H9 (cell line): ENCODE measurements around the gene MYBPC2. TPM values are rescaled to one million over a fixed set of nuclear protein-coding genes. Genes with fewer than 3 reads are reported as not detected.

Experiments
- DNase-seq: peaks from one replicate; pipeline ENCODE4 v3.0.0-alpha.2; 2017
- H2AFZ ChIP-seq: one replicate; pipeline ENCODE4 v1.6.1; 2013; ENCODE audit warnings: mild to moderate bottlenecking, low read length, control low read depth, moderate library complexity
- H2AK5ac ChIP-seq: 2 replicates; pipeline ENCODE4 v1.6.1; 2013; ENCODE audit warnings: low read length, control low read depth, mixed read lengths; ENCODE audit not compliant: insufficient read length
- H2BK120ac ChIP-seq: one replicate; pipeline ENCODE4 v1.6.1; 2013; ENCODE audit warnings: low read depth, mild to moderate bottlenecking, low read length, control low read depth, inconsistent platforms; ENCODE audit not compliant: poor library complexity, severe bottlenecking
- H2BK12ac ChIP-seq: 2 replicates; pipeline ENCODE4 v1.6.1; 2013; ENCODE audit warnings: low read length, control low read depth, mixed read lengths, low read depth; ENCODE audit not compliant: insufficient read length
- H2BK15ac ChIP-seq: 2 replicates; pipeline ENCODE4 v1.6.1; 2013; ENCODE audit warnings: low read depth, low read length, control low read depth
- H2BK20ac ChIP-seq: one replicate; pipeline ENCODE4 v1.6.1; 2013; ENCODE audit warnings: low read depth, mild to moderate bottlenecking, low read length, control low read depth, inconsistent platforms; ENCODE audit not compliant: poor library complexity, severe bottlenecking
- H2BK5ac ChIP-seq: 2 replicates; pipeline ENCODE4 v1.6.1; 2013; ENCODE audit warnings: low read length, control low read depth, mixed read lengths; ENCODE audit not compliant: insufficient read length
- H3K14ac ChIP-seq: 2 replicates; pipeline ENCODE4 v1.6.1; 2013; ENCODE audit warnings: low read length, control low read depth; ENCODE audit not compliant: insufficient read depth
- H3K18ac ChIP-seq: 2 replicates; pipeline ENCODE4 v1.6.1; 2013; ENCODE audit warnings: low read depth, mild to moderate bottlenecking, mixed read lengths, low read length, control low read depth; ENCODE audit not compliant: insufficient read length
- H3K23ac ChIP-seq: 2 replicates; pipeline ENCODE4 v1.6.1; 2013; ENCODE audit warnings: low read length, control low read depth, mixed read lengths, low read depth; ENCODE audit not compliant: insufficient read length
- H3K23me2 ChIP-seq: 2 replicates; pipeline ENCODE4 v1.6.1; 2013; ENCODE audit warnings: low read depth, mild to moderate bottlenecking, mixed read lengths, low read length, control low read depth; ENCODE audit not compliant: insufficient read length, poor library complexity, severe bottlenecking
- H3K27ac ChIP-seq: 2 replicates; pipeline ENCODE4 v1.5.1; 2013; ENCODE audit warnings: low read length, control low read depth, mixed read lengths, low read depth; ENCODE audit not compliant: insufficient read length
- H3K27me3 ChIP-seq: 2 replicates; pipeline ENCODE4 v1.6.1; 2013; ENCODE audit warnings: low read length, control low read depth, inconsistent platforms; ENCODE audit not compliant: insufficient read depth
- H3K4ac ChIP-seq: 2 replicates; pipeline ENCODE4 v1.6.1; 2013; ENCODE audit warnings: low read depth, mild to moderate bottlenecking, control low read depth, inconsistent platforms, low read length, moderate library complexity
- H3K4me1 ChIP-seq: 2 replicates; pipeline ENCODE4 v1.6.1; 2013; ENCODE audit warnings: low read length, control low read depth, inconsistent platforms; ENCODE audit not compliant: insufficient read depth
- H3K4me2 ChIP-seq: 2 replicates; pipeline ENCODE4 v1.6.1; 2013; ENCODE audit warnings: low read length, control low read depth, mixed read lengths; ENCODE audit not compliant: insufficient read length, insufficient read depth
- H3K56ac ChIP-seq: 2 replicates; pipeline ENCODE4 v1.6.1; 2013; ENCODE audit warnings: low read depth, mild to moderate bottlenecking, mixed read lengths, low read length, control low read depth; ENCODE audit not compliant: insufficient read length
- H3K79me1 ChIP-seq: 2 replicates; pipeline ENCODE4 v1.6.1; 2013; ENCODE audit warnings: low read depth, mild to moderate bottlenecking, moderate library complexity, low read length, control low read depth, inconsistent platforms; ENCODE audit not compliant: insufficient read depth, poor library complexity, severe bottlenecking
- H3K79me2 ChIP-seq: 2 replicates; pipeline ENCODE4 v1.6.1; 2013; ENCODE audit warnings: low read length, control low read depth, inconsistent platforms; ENCODE audit not compliant: insufficient read depth
- H3K9ac ChIP-seq: 2 replicates; pipeline ENCODE4 v1.6.1; 2013; ENCODE audit warnings: low read length, control low read depth, mixed read lengths; ENCODE audit not compliant: insufficient read length; ENCODE audit errors: extremely low read depth
- H3K9me3 ChIP-seq: one replicate; pipeline ENCODE4 v1.6.1; 2013; ENCODE audit warnings: low read depth, low read length, inconsistent platforms; ENCODE audit not compliant: control insufficient read depth
- H3T11ph ChIP-seq: one replicate; pipeline ENCODE4 v1.6.1; 2013; ENCODE audit warnings: mild to moderate bottlenecking, low read length, control low read depth, inconsistent platforms
- H4K20me1 ChIP-seq: one replicate; pipeline ENCODE4 v1.6.1; 2013; ENCODE audit not compliant: control insufficient read depth, insufficient read length, insufficient read depth
- H4K5ac ChIP-seq: 2 replicates; pipeline ENCODE4 v1.6.1; 2013; ENCODE audit warnings: low read depth, mild to moderate bottlenecking, mixed read lengths, low read length, control low read depth; ENCODE audit not compliant: insufficient read length
- H4K8ac ChIP-seq: replicated peaks from 2 replicates; pipeline ENCODE4 v1.6.1; 2013; ENCODE audit warnings: low read length, control low read depth, mixed read lengths, low read depth; ENCODE audit not compliant: insufficient read length
- H4K91ac ChIP-seq: 2 replicates; pipeline ENCODE4 v1.6.1; 2013; ENCODE audit warnings: low read depth, mild to moderate bottlenecking, moderate library complexity, mixed read lengths, low read length, control low read depth; ENCODE audit not compliant: insufficient read length
- H3K27ac Mint-ChIP-seq, 3 experiments: 2 replicates in 2 of 3; 3 replicates in 1 of 3; pipeline ENCODE4 v1.8.0; 2020 to 2021; ENCODE audit warnings: mixed read lengths in 3 of 3, mild to moderate bottlenecking in 1 of 3, moderate library complexity in 1 of 3
- H3K27me3 Mint-ChIP-seq: 2 replicates; pipeline ENCODE4 v1.8.0; 2021; ENCODE audit warnings: low read depth, mild to moderate bottlenecking, moderate library complexity, mixed read lengths
- H3K36me3 Mint-ChIP-seq, 3 experiments: 2 replicates in 2 of 3; 3 replicates in 1 of 3; pipeline ENCODE4 v1.8.0; 2020 to 2021; ENCODE audit warnings: low read depth in 3 of 3, mixed read lengths in 3 of 3; ENCODE audit not compliant: insufficient read depth in 1 of 3
- H3K4me1 Mint-ChIP-seq, 2 experiments: 2 replicates each; pipeline ENCODE4 v1.8.0; 2020; ENCODE audit warnings: mixed read lengths in 2 of 2
- H3K4me3 Mint-ChIP-seq, 2 experiments: 2 replicates in 1 of 2; 3 replicates in 1 of 2; pipeline ENCODE4 v1.8.0; 2020 to 2021; ENCODE audit warnings: mild to moderate bottlenecking in 2 of 2, mixed read lengths in 2 of 2, moderate library complexity in 1 of 2
- H3K9me3 Mint-ChIP-seq, 2 experiments: 2 replicates in 1 of 2; 3 replicates in 1 of 2; pipeline ENCODE4 v1.8.0; 2020; ENCODE audit warnings: mild to moderate bottlenecking in 2 of 2, mixed read lengths in 2 of 2, moderate library complexity in 1 of 2
- WGBS: extraction: QIAGEN DNeasy Blood & Tissue Kit; methylation state at CpG from one replicate; pipeline ENCODE4 v1.1.7; 2013; ENCODE audit warnings: missing lambda C conversion rate, low lambda C conversion rate, mixed read lengths; ENCODE audit not compliant: insufficient read length; ENCODE audit errors: extremely low coverage; 5-methylcytosine and 5-hydroxymethylcytosine counted together
- total RNA-seq: library from RNA; stranded (reverse); gene quantifications from 2 replicates; pipeline ENCODE4 v1.2.1, GENCODE V29; 2021
- TF ChIP-seq, protein P1 (sequence below): fragments of 200-600 bp; sonication (generic); conservative IDR thresholded peaks from 3 replicates; pipeline ENCODE4 v1.8.0; 2021; ENCODE audit warnings: antibody characterized with exemption, mild to moderate bottlenecking

MYBPC2 gene
- total RNA-seq, 1 experiment from 2014 or later: 4.9 TPM

DNA sequence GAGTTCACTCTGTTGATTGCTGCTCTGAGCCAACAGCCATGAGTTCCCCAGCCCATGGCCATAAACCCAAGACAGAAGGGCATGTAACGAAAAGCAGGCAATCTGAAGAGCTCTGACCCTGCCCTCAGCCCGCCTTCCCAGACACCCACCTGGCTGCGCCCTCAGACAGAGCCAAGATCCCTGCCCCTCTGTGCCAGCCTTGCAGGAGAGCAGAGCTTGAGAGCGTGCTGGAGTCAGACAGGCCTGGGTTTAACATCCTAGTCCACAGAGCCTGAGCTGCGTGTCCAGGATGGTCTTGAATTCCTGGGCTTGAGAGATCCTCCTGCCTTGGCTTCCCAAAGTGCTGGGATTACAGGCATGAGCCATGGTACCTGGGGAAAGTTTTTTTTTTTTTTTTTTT, 24.6 kb downstream of the MYBPC2 start:
- H3K18ac ChIP-seq: no peak overlapping the region
- no peak overlapping the region for H3K14ac ChIP-seq
- H3K23ac ChIP-seq: no peak overlapping the region
- H3K79me2 ChIP-seq: no peaks in the 10 kb centered on the region
- no peak overlapping the region for H3K56ac ChIP-seq
- H3K27ac ChIP-seq: no peak overlapping the region
- DNase-seq: no peak
- peaks cover 2 to 7% of the 10 kb centered on the region in 2 experiments for H3K4me1 Mint-ChIP-seq
- H3K79me1 ChIP-seq: no peaks in the 10 kb centered on the region
- no peak overlapping the region for H3K4ac ChIP-seq
- H3K4me1 ChIP-seq: no peaks in the 10 kb centered on the region
- TF ChIP-seq, protein P1, sequence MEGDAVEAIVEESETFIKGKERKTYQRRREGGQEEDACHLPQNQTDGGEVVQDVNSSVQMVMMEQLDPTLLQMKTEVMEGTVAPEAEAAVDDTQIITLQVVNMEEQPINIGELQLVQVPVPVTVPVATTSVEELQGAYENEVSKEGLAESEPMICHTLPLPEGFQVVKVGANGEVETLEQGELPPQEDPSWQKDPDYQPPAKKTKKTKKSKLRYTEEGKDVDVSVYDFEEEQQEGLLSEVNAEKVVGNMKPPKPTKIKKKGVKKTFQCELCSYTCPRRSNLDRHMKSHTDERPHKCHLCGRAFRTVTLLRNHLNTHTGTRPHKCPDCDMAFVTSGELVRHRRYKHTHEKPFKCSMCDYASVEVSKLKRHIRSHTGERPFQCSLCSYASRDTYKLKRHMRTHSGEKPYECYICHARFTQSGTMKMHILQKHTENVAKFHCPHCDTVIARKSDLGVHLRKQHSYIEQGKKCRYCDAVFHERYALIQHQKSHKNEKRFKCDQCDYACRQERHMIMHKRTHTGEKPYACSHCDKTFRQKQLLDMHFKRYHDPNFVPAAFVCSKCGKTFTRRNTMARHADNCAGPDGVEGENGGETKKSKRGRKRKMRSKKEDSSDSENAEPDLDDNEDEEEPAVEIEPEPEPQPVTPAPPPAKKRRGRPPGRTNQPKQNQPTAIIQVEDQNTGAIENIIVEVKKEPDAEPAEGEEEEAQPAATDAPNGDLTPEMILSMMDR: no peak
- WGBS: no CpG with 5 or more reads among the region's 5 CpGs
- H2AK5ac ChIP-seq: no peak overlapping the region
- H3K27me3 Mint-ChIP-seq: peaks cover 15% of the 10 kb centered on the region
- H3T11ph ChIP-seq: no peak overlapping the region
- no peak overlapping the region for H2BK20ac ChIP-seq
- H3K9me3 ChIP-seq: no peaks in the 10 kb centered on the region
- no peak overlapping the region for H4K5ac ChIP-seq
- no peak overlapping the region for H4K8ac ChIP-seq
- no peaks in the 10 kb centered on the region for H3K27me3 ChIP-seq
- H2AFZ ChIP-seq: no peak overlapping the region
- H3K9ac ChIP-seq: no peak overlapping the region
- H2BK5ac ChIP-seq: no peak overlapping the region
- H3K9me3 Mint-ChIP-seq: no peaks in the 10 kb centered on the region; a peak in 1 of 5 replicates
- no peak overlapping the region for H2BK15ac ChIP-seq
- peaks cover 6% of the 10 kb centered on the region for H4K20me1 ChIP-seq
- H3K23me2 ChIP-seq: no peaks in the 10 kb centered on the region
- no peak overlapping the region for H3K4me3 Mint-ChIP-seq
- no peak overlapping the region for H4K91ac ChIP-seq
- H2BK12ac ChIP-seq: no peak overlapping the region
- no peak overlapping the region for H3K4me2 ChIP-seq
- no peak overlapping the region for H3K27ac Mint-ChIP-seq
- no peak overlapping the region for H2BK120ac ChIP-seq
- peaks cover 0 to 3% (median 2%) of the 10 kb centered on the region in 3 experiments; a peak in 2 of 7 replicates for H3K36me3 Mint-ChIP-seq
